HepG2 (cell line): ENCODE data around the gene TIPRL. TPM values are rescaled to one million over a fixed set of nuclear protein-coding genes. Genes with fewer than 3 reads are reported as not detected.

ENCODE experiments used
- BRCA1 ChIP-seq: sonication (generic); formaldehyde crosslinking; IDR thresholded peaks from 2 replicates; pipeline ENCODE4 v1.4.0; 2020; ENCODE audit warnings: missing genetic modification reagents
- HMG20B ChIP-seq: conservative IDR thresholded peaks from 2 replicates; pipeline ENCODE4 v1.6.1; 2016; ENCODE audit warnings: missing genetic modification reagents, missing compliant biosample characterization
- HMGA1 ChIP-seq: sonication (generic); formaldehyde crosslinking; conservative IDR thresholded peaks from 2 replicates; pipeline ENCODE4 v1.4.0; 2020; ENCODE audit warnings: missing genetic modification reagents
- HNF4A ChIP-seq: sonication (generic); formaldehyde crosslinking; IDR thresholded peaks from 2 replicates; pipeline ENCODE4 v1.4.0; 2020; ENCODE audit warnings: missing genetic modification reagents
- HOMEZ ChIP-seq: IDR thresholded peaks from 2 replicates; pipeline ENCODE4 v1.6.1; 2016; ENCODE audit warnings: low read depth
- IKZF1 ChIP-seq: fragments of 450-650 bp; IDR thresholded peaks from 2 replicates; pipeline ENCODE4 v1.7.1; 2016
- KIAA2018 ChIP-seq: sonication (generic); formaldehyde crosslinking; IDR thresholded peaks from 2 replicates; pipeline ENCODE4 v1.5.0; 2020; ENCODE audit warnings: mild to moderate bottlenecking, missing genetic modification reagents, borderline replicate concordance
- MBNL3 ChIP-seq: fragments of 250-450 bp; sonication (Bioruptor Pico); conservative IDR thresholded peaks from 2 replicates; pipeline ENCODE4 v1.8.0; 2022; ENCODE audit warnings: mild to moderate bottlenecking, inconsistent platforms
- TRIM24 ChIP-seq: sonication (generic); formaldehyde crosslinking; IDR thresholded peaks from 2 replicates; pipeline ENCODE4 v1.8.0; 2022; ENCODE audit warnings: mild to moderate bottlenecking, missing genetic modification reagents
- ZFP41 ChIP-seq: sonication (generic); formaldehyde crosslinking; IDR thresholded peaks from 2 replicates; pipeline ENCODE4 v1.4.0; 2020; ENCODE audit warnings: mild to moderate bottlenecking, missing genetic modification reagents, borderline replicate concordance
- ZFY ChIP-seq: sonication (generic); formaldehyde crosslinking; IDR thresholded peaks from 2 replicates; pipeline ENCODE4 v1.4.0; 2020; ENCODE audit warnings: missing genetic modification reagents
- ZNF367 ChIP-seq: sonication (generic); formaldehyde crosslinking; IDR thresholded peaks from 2 replicates; pipeline ENCODE4 v1.4.0; 2020; ENCODE audit warnings: missing genetic modification reagents, borderline replicate concordance
- ZNF577 ChIP-seq: sonication (generic); formaldehyde crosslinking; IDR thresholded peaks from 2 replicates; pipeline ENCODE4 v1.4.0; 2020; ENCODE audit warnings: mild to moderate bottlenecking, low read depth, missing genetic modification reagents, borderline replicate concordance
- ZNF672 ChIP-seq: sonication (generic); formaldehyde crosslinking; IDR thresholded peaks from 2 replicates; pipeline ENCODE4 v1.8.1; 2022; ENCODE audit warnings: missing genetic modification reagents
- polyA plus RNA-seq, 8 experiments: library from polyadenylated mRNA; depleted of rRNA in 3 of 8; stranded (reverse) in 7 of 8; unstranded in 1 of 8; fragments of >200 nt; fragmentation: Illumina TruSeq in 4 of 8; extraction: Trizol in 4 of 8; gene quantifications; 2 replicates each; pipeline versions ENCODE4 v1.2.1 to v1.2.3, GENCODE V29; 2011 to 2016; ENCODE audit warnings: low read depth in 4 of 8, missing spikeins in 1 of 8, mixed read lengths in 1 of 8; ENCODE audit not compliant: insufficient read depth in 1 of 8
- total RNA-seq, 5 experiments: library from RNA; depleted of rRNA; stranded (reverse); fragments of >200 nt; fragmentation: Illumina TruSeq; extraction: Trizol; gene quantifications; 2 replicates each; pipeline ENCODE4 v1.2.3, GENCODE V29; 2016; ENCODE audit warnings: low read depth in 1 of 5

Gene TIPRL
- total and polyA plus RNA-seq, 2 of the 13 experiments (the other 11 are each of a cell fraction or from before 2014, with no cell fraction given) = 10.1 to 22.8 TPM

- no peak for TF ChIP-seq KIAA2018 (CRISPR knock-in tag)
- no peak for TF ChIP-seq ZFY
- TF ChIP-seq HNF4A (CRISPR knock-in tag) = peak; percentile 64
- TF ChIP-seq TRIM24 (CRISPR knock-in tag) = peak; percentile 63; the same call in 1 of the 2 replicates
- TF ChIP-seq HMG20B (CRISPR knock-in tag) = 0 out of 2 replicates have a peak, but pooled peaks have one; percentile 47
- no peak for TF ChIP-seq HMGA1 (CRISPR knock-in tag)
- no peak for TF ChIP-seq ZNF577 (CRISPR knock-in tag)
- TF ChIP-seq ZNF672 (CRISPR knock-in tag) = no peak
- no peak for TF ChIP-seq ZFP41 (CRISPR knock-in tag)
- no peak for TF ChIP-seq BRCA1
- no peak for TF ChIP-seq ZNF367 (CRISPR knock-in tag)
- no peak for TF ChIP-seq IKZF1
- no peak for TF ChIP-seq MBNL3
- TF ChIP-seq HOMEZ = no peak
Measured at GRCh38 chr1:168202941-168203654, 24.3 kb downstream of the TIPRL start (continued).
